OCI-LY1 (cell line): ENCODE measurements around the gene SULF2.

Experiments used
- CTCF ChIP-seq: fragments of 200-600 bp; sonication (generic), shearing (Covaris generic); IDR thresholded peaks from 2 replicates; pipeline ENCODE4 v1.5.1; 2017; ENCODE audit warnings: mild to moderate bottlenecking, antibody characterized with exemption, low read length, moderate library complexity, mixed read lengths
- EZH2 ChIP-seq: fragments of 200-600 bp; sonication (generic), shearing (Covaris generic); IDR thresholded peaks from 2 replicates; pipeline ENCODE4 v1.8.0; 2017; ENCODE audit warnings: borderline replicate concordance, mixed run types, mild to moderate bottlenecking, antibody characterized with exemption, low read length, moderate library complexity, mixed read lengths

DNA sequence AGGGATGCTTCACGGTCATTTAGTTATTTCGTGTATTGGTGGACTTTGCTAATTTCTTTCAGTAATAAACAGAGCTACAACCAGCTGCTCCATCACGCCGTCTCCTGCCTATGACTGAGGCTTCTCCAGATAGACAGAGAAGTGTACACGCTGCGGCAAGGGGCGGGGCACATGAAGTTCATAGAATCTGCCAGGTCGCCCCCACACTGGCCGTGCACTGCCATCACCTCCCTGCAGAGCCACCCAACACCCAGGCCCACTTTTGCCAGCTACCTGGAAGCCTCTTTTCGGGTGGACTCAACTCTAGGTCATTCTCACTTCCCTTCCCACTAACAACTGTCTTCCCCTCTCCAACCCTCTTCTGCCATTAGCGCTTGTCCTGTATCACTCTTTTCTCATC is 88.4 kb downstream of the SULF2 start:
- TF ChIP-seq CTCF (no peak), EZH2 (no peak)
